GM12801 (cell line): ENCODE data around the gene GNPTG.

Experiments used
- TF ChIP-seq, protein P1 (sequence below): IDR thresholded peaks from one replicate; pipeline ENCODE4 v1.5.1; 2011; ENCODE audit warnings: control low read depth; ENCODE audit not compliant: insufficient read length; ENCODE audit errors: extremely low read depth

GNPTG gene

DNA sequence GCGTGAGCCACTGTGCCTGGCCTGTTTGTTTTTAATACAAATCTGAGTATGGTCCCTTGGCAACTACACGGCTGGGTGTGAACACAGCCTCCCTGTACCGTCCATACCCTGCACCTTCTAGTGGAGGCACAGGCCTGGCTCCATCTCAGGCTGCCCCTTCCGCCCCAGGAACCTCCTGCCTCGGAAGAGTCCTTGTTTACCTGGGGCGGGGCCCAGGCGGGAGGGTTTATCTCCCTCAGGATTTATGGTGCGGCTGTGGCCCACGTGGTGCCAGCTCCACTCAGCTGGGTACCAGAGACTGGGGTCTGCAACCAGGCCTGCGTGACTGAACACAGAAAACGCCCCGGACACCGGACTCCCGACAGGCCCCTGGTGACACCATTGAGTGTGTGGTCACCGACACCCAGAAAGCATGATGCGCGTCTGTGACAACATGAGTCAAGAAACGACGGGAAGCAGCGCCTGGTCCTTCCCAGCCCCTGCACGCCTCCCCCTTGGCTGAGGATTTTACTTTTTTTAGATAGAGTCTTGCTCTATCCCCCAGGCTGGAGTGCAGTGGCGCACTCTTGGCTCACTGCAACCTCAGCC, 43.8 kb downstream of the GNPTG start:
- TF ChIP-seq, protein P1, sequence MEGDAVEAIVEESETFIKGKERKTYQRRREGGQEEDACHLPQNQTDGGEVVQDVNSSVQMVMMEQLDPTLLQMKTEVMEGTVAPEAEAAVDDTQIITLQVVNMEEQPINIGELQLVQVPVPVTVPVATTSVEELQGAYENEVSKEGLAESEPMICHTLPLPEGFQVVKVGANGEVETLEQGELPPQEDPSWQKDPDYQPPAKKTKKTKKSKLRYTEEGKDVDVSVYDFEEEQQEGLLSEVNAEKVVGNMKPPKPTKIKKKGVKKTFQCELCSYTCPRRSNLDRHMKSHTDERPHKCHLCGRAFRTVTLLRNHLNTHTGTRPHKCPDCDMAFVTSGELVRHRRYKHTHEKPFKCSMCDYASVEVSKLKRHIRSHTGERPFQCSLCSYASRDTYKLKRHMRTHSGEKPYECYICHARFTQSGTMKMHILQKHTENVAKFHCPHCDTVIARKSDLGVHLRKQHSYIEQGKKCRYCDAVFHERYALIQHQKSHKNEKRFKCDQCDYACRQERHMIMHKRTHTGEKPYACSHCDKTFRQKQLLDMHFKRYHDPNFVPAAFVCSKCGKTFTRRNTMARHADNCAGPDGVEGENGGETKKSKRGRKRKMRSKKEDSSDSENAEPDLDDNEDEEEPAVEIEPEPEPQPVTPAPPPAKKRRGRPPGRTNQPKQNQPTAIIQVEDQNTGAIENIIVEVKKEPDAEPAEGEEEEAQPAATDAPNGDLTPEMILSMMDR = no peak

DNA sequence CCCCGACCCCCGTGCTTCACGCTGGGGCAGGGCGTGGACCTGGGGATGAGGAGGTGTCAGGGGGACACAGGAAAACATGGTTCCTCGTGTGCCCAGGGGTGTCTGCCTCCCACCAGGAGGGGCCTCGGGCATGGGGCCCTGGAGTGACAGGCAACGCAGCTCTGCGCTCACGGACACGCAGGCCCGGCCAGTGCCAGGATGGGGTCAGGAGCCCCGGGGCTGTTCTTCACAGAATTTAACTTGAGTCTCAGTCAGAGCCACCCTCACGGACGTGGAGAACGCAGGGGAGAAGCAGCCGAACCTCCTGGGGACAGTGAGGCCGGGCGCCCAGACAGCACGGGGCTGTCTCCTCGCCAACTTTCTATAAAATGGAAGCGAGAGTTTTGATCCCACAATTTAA, 46.0 kb downstream of the GNPTG start:
- TF ChIP-seq, protein P1 = no peak

DNA sequence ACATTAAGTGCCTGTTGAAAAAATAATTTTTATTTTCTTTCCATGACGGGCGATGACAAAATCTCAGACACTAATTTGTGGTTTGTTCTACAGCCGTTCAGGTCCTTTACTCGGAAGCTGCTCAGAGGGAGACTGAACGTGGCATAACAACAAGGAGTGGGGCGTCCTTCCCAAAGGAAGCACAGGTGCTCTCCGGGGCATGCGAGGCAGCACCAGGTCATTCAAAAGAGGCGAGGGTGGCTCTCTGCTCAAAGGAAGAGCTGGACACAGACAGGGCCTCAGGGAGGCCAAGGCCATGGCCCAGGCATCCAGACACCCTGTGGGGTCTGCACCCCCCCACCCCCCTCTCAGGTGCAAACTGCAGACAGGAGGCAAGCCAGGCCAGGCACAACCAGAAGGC, 46.6 kb downstream of the GNPTG start:
- TF ChIP-seq, protein P1 = no peak

DNA sequence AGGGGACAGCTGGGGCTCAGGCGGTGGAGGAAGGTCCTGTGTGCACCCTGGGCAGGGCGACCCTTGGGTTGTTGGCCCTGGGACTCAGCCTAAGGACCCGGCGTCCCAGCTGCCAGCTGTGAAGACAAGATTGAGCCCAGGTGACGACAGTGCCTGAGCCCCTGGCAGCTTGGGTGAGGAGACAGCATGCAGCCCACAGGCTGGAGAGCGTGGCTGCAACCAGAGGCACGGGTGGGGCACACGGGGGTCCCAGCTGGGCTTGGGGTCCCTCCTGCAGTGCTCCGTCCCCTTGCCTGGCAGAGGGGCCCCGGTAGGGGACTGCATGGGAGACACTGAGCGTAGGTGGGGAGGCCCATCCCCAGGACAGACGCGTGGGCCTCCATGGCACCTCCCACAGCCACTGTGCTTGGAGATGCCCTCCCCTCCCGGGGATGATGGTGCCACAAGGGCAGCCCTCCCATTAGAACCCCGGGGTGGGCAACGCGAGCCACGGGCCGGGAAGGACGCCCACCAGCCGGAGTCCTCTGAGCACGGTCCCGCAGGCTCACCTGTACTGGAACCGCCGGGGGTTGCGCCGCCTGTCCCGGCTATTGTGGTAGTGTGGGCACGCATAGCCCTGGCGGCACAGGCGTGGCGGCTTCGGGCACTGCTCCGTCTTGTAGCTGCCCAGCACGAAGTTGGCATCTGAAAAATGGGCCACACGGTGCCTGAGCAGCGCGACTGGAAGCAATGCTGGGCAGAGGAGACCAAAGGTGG, 47.3 kb downstream of the GNPTG start:
- TF ChIP-seq, protein P1 = no peak

DNA sequence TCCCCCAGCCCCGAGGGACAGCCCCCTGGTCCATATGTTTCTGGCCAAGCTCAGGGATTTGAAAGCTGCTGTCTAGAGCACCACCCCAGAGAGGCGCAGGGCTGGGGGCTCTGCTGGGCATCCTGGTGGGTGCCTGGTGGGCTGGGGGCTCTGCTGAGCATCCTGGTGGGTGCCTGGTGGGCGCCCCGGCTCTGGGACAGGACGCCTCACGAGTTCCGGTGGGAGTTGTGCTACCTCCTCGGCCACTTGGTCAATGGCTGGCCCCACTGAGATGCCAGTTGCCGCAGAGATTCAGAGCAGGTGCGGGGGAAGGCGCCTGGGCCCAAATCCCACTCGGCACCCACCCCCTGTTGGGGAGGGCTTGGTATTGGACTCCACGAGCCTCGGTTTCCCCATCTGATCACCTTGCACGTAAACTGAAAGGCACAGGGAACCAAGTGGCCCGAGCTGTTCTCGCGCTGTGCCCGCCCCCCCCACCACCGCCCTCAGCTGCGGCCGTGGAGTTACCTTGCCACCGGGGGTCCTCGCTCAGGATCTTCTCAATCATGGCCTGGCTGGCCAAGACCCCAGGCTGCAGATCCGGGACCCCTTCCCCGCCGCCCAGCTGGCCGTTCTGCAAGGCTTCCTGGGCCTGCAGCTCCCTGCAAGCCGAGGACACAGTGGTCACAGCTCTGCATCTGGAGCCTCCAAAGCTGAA, 49.5 kb downstream of the GNPTG start:
- TF ChIP-seq, protein P1 = no peak

DNA sequence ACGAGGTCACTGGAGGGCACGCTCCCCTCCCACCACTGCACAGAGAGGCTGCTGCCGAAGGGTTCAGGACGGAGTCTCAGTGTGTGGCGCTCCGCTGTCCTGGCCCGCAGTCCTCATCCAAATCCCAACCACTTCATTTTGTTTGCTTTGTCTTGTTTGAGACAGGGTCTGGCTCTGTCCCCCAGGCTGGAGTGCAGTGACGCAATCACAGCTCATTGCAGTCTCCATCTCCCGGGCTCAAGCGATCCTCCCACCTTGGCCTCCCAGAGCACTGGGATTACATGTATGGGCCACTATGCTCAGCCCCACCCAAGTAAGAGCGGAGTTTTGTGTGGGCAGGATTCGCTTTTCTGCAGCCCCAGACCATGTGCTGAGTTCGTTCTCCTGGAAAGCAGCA, 50.0 kb downstream of the GNPTG start:
- TF ChIP-seq, protein P1 = no peak

DNA sequence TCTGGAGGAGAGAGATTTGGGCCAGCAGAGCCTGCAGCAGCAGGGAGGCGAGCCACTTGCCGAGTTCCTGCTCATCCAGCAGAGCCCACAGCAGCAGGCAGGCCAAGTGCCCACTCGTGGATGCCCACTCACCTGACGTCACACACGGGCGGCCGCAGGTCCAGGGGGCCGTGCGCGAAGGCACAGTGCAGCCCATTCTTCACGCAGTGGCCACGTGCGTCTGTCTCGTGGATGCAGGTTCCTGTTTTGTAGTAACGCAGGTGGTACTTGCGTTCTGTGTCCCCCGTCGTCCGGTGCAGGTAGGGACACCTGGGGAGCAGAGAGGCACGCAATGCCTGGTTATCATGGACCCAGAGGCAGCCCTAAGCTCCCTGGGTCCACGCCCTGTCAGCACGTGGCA, 51.3 kb downstream of the GNPTG start:
- TF ChIP-seq, protein P1 = no peak
